Measurements from ENCODE around the gene RAMP1.

The RAMP1 gene

DNA sequence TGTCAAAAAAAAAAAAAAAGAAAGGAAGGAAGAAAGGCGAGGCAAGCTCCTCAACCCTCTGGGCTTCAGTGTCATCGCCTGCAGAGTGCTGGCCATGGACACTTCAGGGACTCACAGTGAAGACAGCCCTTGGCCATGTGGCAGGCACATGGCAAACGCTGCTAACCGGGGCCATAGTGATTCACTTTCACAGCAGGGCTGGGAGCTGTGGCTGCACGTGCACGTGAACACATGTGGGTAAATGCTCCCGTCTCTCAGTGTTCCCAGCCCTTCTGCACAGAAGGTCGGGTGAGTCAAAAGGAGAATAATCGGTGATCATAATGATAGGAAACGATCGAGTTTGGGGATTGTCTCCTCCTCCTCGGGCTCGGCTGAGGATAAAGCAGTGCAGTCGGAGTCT, 61.2 kb downstream of the RAMP1 start:
- H3K4me3 ChIP-seq (replicated peaks; ENCODE audit: low read depth, low read length): no peak overlapping the region
- DNase-seq (ENCODE audit: low read depth): no peak
- TF ChIP-seq, protein P1, sequence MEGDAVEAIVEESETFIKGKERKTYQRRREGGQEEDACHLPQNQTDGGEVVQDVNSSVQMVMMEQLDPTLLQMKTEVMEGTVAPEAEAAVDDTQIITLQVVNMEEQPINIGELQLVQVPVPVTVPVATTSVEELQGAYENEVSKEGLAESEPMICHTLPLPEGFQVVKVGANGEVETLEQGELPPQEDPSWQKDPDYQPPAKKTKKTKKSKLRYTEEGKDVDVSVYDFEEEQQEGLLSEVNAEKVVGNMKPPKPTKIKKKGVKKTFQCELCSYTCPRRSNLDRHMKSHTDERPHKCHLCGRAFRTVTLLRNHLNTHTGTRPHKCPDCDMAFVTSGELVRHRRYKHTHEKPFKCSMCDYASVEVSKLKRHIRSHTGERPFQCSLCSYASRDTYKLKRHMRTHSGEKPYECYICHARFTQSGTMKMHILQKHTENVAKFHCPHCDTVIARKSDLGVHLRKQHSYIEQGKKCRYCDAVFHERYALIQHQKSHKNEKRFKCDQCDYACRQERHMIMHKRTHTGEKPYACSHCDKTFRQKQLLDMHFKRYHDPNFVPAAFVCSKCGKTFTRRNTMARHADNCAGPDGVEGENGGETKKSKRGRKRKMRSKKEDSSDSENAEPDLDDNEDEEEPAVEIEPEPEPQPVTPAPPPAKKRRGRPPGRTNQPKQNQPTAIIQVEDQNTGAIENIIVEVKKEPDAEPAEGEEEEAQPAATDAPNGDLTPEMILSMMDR (IDR thresholded peaks at IDR 0.05; ENCODE audit: low read length, missing control alignments): no peak

DNA sequence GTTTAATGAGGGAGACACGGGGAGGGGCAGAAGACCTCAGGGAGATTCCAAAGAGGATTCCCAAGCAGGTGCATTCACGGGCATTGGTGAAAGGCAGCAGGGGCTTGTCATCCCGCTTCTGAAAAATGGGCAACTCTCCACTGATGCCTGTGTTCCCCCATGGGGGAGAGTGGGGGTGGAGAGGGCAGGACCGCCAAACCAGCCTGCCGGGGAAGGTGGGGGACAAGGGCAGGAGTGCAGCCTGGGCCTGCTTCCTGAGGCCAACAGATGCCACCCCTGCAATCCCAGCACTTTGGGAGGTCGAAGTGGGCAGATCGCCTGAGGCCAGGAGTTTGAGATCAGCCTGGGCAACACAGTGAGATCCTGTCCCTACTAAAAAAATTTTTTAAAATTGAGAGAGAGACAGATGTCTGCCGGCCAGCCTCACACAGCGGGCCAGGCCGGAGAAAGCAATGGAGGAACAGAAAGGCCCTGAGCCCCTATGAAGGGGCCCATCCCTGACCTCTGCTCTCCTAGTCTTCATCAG, 62.6 kb downstream of the RAMP1 start:
- TF ChIP-seq, protein P1 (IDR thresholded peaks at IDR 0.05; ENCODE audit: low read length, missing control alignments): no peak
- DNase-seq (ENCODE audit: low read depth): no peak
- H3K4me3 ChIP-seq (replicated peaks; ENCODE audit: low read depth, low read length): no peak overlapping the region

DNA sequence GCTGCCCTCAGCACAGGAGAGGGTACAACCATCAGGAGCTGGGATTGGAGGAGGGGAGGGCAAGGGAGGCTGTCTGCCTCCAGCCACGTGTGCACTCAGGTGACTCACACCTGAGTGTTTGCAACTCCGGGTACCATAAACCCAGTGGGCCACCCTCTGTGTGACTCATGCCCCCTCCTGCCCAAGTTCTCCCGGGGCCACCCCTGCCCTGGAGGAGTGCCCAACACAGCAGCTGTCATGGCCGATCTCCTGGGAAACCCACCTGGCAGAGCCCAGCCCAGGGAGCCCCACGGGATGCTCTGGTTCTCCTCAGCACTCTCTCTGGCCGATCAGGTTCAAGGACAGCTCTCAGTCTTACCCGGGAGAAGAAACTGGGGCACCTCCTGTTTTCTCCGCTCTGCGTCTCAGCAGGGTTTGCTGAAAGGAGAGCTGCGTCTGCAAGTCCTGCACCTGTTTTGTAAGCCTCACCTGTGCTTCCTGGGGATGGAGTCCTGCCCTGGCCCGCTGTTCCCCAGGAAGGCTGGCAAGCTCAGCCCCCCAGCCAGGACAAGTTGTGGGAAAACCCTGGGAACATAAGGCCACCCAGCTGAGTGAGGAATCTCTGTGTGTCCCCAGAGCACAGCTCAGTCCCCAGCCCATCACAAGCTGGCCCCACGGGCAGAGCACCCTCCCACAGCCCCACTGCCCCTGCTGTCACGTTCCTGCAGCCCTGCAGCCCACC, 63.4 kb downstream of the RAMP1 start:
- DNase-seq (ENCODE audit: low read depth): no peak
- TF ChIP-seq, protein P1 (IDR thresholded peaks at IDR 0.05; ENCODE audit: low read length, missing control alignments): no peak
- H3K4me3 ChIP-seq (replicated peaks; ENCODE audit: low read depth, low read length): no peak overlapping the region

DNA sequence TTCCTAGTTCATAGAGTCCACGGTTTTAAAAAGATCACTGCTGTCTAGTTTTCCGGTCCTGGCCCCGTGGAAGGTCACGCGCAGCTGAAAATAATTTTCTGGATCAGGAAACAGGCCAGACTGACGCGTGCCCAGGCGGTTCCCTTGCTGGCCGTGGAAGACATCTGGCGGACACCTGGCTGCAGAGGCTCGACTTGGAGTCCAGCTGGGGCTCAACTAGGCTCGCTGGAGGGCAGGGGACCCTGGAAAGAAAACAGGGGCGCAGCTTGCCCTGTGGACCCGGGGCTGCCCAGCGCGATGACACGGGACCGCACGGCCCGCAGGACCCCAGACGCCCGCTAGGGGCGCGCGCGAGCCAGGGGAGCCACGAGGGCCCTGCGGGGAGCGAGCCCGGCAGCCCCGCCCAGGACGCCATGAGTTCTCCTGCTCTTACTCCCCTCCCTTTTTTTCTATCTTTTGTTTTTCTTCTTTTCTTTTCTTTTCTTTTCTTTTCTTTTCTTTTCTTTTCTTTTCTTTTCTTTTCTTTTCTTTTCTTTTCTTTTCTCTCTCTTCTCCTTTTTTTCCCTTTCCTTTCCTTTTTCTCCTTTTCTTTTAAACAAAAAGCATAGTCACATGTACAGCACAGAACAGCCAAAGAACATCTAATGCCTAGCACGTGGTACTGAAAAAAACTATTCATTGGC, 64.2 kb downstream of the RAMP1 start:
- TF ChIP-seq, protein P1 (IDR thresholded peaks at IDR 0.05; ENCODE audit: low read length, missing control alignments): peak; percentile 48
- H3K4me3 ChIP-seq (replicated peaks; ENCODE audit: low read depth, low read length): peak overlapping the region; percentile 24

DNA sequence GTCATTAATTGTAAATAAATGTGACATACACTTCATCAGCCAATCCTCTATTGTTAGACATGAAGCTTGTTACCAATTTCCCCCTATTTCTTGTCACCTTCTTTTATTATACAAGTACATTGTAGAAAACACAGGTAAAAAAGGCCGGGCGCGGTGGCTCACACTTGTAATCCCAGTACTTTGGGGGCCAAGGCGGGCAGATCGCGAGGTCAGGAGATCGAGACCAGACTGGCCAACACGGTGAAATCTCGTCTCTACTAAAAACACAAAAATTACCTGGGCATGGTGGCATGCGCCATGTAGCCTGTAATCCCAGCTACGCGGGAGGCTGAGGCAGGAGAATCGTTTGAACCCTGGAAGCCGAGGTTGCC, 64.7 kb downstream of the RAMP1 start:
- H3K4me3 ChIP-seq (replicated peaks; ENCODE audit: low read depth, low read length): no peak overlapping the region
- TF ChIP-seq, protein P1 (IDR thresholded peaks at IDR 0.05; ENCODE audit: low read length, missing control alignments): no peak
- no peak for DNase-seq (ENCODE audit: low read depth)

More for the DNA sequence above, 64.2 kb downstream of the RAMP1 start:
- DNase-seq (ENCODE audit: low read depth): peak; percentile 59

DNA sequence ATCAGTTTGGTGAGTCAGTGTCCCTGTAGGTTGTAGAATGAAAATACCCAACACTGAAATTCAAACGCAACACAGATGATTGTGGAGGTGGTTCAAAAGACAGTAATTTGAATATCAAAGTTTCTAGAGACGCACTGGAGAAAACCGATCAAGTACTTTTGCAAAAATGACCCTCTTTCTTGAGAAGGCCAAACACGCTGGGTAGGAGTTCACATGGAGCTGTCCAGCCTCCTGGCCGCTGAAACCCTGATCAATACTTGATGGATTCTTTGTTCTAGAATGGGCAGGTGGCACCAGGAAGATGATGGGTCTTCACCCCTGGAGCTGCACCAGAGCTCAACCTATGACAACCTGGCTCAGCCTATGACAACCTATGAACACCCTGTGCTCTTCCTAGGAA, 67.7 kb downstream of the RAMP1 start:
- DNase-seq (ENCODE audit: low read depth): no peak
- TF ChIP-seq, protein P1 (IDR thresholded peaks at IDR 0.05; ENCODE audit: low read length, missing control alignments): no peak
- H3K4me3 ChIP-seq (replicated peaks; ENCODE audit: low read depth, low read length): no peak overlapping the region

Data from fibroblast of pulmonary artery (primary cell).